IPS-15b (cell line): ENCODE data around the gene MEF2A.

Experiments used
- H3K27me3 ChIP-seq: one replicate; pipeline ENCODE4 v1.6.1; 2013; ENCODE audit warnings: low read length; ENCODE audit not compliant: control insufficient read depth, insufficient read depth
- H3K36me3 ChIP-seq: one replicate; pipeline ENCODE4 v1.6.1; 2013; ENCODE audit warnings: low read length; ENCODE audit not compliant: control insufficient read depth, insufficient read depth
- H3K4me1 ChIP-seq: one replicate; pipeline ENCODE4 v1.6.1; 2013; ENCODE audit warnings: mild to moderate bottlenecking, low read length; ENCODE audit not compliant: control insufficient read depth, insufficient read depth
- H3K4me3 ChIP-seq: one replicate; pipeline ENCODE4 v1.5.1; 2013; ENCODE audit warnings: low read depth, low read length
- H3K9ac ChIP-seq: one replicate; pipeline ENCODE4 v1.6.1; 2013; ENCODE audit warnings: low read depth, mild to moderate bottlenecking, low read length
- H3K9me3 ChIP-seq: one replicate; pipeline ENCODE4 v1.6.1; 2013; ENCODE audit warnings: mild to moderate bottlenecking, low read length; ENCODE audit not compliant: control insufficient read depth, insufficient read depth

MEF2A gene

GRCh38 chr15:99763827-99764226 lies 198.0 kb downstream of the MEF2A start:
- Histone ChIP-seq H3K36me3 (no peaks in the 10 kb centered on the region), H3K9me3 (no peaks in the 10 kb centered on the region), H3K27me3 (no peaks in the 10 kb centered on the region), H3K4me1 (no peaks in the 10 kb centered on the region), H3K9ac (no peak overlapping the region), H3K4me3 (no peak overlapping the region)

DNA sequence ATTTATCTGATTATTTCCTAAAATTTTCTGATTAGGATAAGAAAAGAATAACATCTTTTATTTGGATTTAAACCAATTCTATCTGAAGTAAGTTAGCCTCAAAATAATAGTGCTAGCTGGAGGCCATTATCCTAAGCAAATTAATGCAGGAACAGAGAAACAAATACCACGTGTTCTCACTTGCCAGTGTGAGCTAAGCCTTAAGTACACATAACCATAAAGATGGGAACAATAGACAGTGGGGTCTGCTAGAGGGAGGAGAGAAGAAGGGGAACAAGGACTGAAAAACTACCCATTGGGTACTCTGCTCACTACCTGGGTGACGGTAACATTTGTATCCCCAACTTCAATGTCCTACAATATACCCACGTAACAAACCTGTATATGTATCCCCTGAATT lies 198.7 kb downstream of the MEF2A start:
- H3K9ac ChIP-seq: no peak overlapping the region
- H3K27me3 ChIP-seq: no peaks in the 10 kb centered on the region
- H3K36me3 ChIP-seq: no peaks in the 10 kb centered on the region
- no peaks in the 10 kb centered on the region for H3K4me1 ChIP-seq
- H3K4me3 ChIP-seq: no peak overlapping the region
- no peaks in the 10 kb centered on the region for H3K9me3 ChIP-seq
